Right ventricle myocardium inferior (tissue), 1 donor: Measurements from ENCODE around the gene CTDP1. TPM values are rescaled to one million over a fixed set of nuclear protein-coding genes. Genes with fewer than 3 reads are reported as not detected.
"Not testable (repeated sequence)": the region's sequence is repeated elsewhere in the genome, so short reads cannot be mapped to it uniquely, and the experiment has no call there.

Source experiments
- ATAC-seq: fragments of 200-7000 bp; cut with Tn5 transposase; one replicate; pipeline ENCODE4 v1.9.1; 2020; ENCODE audit warnings: mild to moderate bottlenecking, moderate library complexity
- DNase-seq: peaks from one replicate; pipeline ENCODE4 v3.0.0; 2021; ENCODE audit errors: missing footprints
- intact Hi-C: fragments of 100-400 bp; cut with DNase I; formaldehyde crosslinking; loops from one replicate; pipeline ENCODE4 v1.11.0; 2022
- total RNA-seq: library from RNA; stranded (reverse); fragmentation: NEBNext Ultra II Directional; extraction: Animal tissue kit (Norgen Biotek cat#: 25700); gene quantifications from one replicate; pipeline ENCODE4 v1.2.1, GENCODE V29; 2021
- donor health status: DM: no; HTN: yes; CAD: no; lungs with severe emphysema.

Gene CTDP1
- total RNA-seq, 1 donor from 2014 or later: 8.4 TPM

DNA sequence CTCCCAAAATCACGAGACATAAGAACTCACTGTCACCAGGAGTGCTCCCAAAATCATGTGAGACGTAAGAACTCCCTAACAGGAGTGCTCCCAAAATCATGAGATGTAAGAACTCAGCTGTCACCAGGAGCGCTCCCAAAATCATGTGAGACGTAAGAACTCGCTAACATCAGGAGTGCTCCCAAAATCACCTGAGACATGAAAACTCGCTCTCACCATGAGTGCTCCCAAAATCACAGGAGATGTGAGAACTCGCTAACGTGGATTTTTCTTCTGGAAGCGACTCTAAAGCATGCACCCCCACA, 53.1 kb downstream of the CTDP1 start:
- ATAC-seq (no peak), DNase-seq (no peak)
- intact Hi-C loops: no loop called here

DNA sequence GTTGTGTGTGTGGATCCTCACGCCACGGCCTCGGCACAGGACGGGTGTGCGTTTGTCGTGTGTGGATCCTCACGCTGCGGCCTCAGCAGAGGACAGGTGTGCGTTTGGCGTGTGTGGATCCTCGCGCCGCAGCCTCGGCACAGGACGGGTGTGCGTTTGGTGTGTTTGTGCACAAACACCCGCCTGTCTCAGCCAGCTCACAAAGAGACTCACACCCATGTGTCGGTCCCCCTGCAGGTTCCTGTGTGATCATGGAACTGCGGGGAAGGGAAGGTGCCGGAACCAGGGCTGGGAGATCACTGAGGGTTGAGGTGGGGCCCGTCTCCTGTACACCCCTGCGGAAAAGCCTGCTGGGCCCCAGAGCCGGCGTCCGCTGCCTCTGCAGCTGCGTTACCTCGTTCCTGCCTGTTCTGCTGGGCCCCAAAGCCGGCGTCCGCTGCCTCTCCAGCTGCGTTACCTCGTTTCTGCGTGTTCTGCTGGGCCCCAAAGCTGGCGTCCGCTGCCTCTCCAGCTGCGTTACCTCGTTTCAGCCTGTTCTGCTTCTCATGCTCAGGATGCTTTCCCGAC, 53.6 kb downstream of the CTDP1 start:
- ATAC-seq (no peak), DNase-seq (peak; percentile 53)
- intact Hi-C loops: no loop called here

DNA sequence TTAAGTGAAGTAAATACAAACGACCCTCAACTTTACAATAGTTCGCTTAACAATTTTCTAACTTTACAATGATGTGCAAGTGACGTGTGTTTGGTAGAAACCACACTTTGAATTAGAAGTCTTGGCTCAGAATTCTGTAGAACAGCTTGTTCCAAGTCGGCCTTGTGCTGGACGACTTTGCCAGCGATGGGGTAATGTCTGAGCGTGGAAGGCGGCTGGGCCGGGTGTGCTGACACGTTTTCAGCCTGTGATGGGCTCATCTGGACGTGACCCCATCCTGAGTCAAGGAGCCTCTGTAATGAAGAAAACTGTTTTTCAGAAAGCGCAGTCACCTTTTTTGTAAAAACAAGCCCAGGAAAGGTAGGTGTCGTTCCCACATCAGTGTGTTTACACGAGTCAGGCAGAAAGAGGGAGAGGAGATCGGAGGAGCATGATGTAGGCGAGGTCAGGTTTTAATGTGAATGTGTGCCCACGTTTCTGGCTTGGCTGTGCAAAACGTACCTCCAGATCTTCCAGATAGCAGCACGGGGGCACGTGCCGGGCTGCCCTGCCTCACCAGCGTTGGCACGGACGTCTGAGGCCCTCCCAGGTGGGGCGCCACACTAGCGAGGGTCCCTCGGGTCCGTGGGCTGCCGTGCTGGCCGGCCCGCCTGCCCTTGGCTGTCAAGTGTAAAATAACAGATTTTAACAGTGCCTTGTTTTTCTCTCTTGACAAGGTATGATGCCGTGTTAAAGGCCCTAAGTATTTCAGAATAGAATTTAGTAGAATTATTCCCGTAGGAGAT, 54.6 kb downstream of the CTDP1 start:
- DNase-seq (peak; percentile 67), ATAC-seq (peak; percentile 65)
- intact Hi-C loops: no loop called here

DNA sequence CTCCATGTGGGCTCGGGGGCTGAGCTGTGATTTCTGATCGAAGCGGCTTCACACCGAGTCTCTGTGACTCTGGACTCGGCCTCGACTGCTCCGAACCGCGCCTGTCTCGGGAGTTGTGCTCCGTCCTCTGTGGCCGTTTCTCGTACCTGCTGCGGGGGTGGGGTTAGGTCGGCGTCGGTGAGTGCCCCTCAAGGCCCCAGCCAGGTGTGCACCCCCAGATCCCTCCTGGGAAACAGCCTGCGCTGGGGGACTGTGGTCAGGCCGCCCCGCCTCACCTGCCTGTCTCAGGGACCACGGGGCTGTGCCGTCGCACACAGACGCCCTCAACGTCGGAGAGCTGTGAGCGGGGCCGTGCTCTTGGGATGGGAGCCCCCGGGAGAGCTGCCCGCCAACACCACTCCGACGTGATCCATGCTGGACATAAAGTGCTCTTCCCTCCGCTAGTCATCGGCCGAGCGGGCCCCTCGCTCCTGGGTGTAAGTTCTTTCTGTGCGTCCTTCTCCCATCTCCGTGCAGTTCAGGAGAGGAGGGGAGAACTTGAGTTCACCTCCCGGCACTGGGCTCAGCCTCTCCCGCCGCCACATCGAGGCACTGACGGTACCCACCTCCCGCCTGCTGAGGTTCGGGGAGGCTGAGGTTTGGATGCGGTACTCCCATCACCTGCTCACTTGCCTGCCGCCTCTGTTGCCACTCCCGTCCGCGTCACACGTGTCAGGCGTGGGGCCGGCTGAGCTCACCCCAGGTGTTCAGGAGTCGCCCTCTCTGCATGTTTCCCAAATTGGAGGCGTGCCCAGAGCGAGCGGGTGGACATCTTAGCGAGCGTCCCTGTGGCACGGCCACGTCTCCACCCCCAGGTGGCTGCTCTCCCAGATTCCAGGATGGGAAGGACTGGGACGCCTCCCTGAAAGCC, 55.7 kb downstream of the CTDP1 start:
- no peak for ATAC-seq
- peak; percentile 63 for DNase-seq
- intact Hi-C loops: no loop called here

DNA sequence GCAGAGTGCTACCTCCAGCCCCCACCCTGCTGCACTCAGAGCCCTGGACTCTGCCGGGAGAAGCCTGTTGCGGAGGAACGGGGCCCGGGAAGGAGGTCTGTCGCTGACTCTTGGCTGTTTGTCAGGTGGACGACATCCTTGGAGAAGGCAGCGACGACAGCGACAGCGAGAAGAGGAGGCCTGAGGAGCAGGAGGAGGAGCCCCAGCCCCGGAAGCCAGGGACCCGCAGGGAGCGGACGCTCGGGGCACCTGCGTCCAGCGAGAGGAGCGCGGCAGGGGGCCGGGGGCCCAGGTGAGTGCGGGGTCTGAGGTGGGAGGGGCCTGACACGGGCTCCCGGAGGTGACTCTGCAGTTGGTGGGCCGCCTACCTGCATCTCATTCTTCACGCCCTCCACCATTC, 56.6 kb downstream of the CTDP1 start:
- DNase-seq: no peak
- intact Hi-C loops: no loop called here
- ATAC-seq: no peak

DNA sequence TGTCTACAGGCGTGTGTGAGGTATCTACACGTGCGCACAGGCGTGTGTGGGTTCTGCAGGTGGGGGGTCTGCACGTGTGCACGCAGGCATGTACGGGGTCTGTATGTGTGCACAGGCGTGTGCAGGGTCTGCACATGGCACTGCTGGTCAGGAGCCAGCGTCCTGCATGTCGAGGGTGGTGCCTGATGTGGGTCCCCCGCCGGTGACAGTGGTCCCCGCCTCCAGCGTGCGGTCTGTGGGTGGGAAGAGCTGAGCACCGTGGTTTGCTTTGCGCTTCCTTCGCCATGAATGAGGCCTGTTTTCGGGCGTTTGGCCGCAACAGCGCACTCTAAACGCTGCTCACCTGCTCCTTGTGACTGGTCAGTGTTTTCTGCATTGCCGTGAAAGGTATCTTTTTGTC, 57.2 kb downstream of the CTDP1 start:
- ATAC-seq (no peak), DNase-seq (no peak)
- intact Hi-C loops: no loop called here

DNA sequence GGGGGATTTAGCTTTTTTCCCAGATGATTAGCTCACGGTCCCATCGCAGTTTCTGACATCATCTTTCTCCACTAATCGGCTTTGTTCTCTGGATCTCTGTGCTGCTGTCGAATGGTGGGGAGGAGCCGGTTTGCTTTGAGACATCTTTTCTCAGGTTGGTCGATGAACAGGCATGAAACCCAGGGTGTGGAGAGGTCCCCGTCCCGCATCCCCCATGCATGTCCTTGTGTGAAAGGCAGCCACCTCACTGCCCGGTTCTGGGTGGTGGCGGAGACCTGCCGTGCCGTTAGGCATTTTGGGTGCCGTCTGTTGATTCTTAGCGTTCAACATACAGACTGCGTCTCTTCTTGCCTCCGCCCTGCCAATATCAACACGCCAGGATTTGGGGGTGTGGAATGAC, 57.8 kb downstream of the CTDP1 start:
- no peak for ATAC-seq
- intact Hi-C loops: no loop called here
- DNase-seq: no peak

DNA sequence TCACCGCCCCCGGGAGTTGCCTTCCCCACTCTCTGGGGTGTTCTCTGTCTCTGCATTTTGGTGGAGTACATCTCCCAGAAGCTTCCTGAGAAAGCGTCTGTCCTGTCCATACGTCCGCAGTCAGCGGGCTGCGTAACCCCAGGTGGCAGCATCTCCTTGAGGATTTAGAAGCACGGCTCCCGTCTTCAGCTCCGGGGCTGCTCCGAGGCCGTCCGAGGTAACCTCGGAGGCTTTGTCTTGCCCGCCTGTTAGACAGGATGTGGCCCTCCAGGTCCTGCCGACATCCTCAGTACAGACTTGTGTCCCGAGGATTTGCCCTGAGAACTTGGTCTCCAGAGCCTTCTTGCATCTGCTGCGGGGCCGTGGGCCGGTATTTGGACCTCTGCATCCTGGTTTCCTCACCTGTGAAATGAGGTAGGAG, 58.4 kb downstream of the CTDP1 start:
- DNase-seq (peak; percentile 62), ATAC-seq (no peak)
- intact Hi-C loops: no loop called here

DNA sequence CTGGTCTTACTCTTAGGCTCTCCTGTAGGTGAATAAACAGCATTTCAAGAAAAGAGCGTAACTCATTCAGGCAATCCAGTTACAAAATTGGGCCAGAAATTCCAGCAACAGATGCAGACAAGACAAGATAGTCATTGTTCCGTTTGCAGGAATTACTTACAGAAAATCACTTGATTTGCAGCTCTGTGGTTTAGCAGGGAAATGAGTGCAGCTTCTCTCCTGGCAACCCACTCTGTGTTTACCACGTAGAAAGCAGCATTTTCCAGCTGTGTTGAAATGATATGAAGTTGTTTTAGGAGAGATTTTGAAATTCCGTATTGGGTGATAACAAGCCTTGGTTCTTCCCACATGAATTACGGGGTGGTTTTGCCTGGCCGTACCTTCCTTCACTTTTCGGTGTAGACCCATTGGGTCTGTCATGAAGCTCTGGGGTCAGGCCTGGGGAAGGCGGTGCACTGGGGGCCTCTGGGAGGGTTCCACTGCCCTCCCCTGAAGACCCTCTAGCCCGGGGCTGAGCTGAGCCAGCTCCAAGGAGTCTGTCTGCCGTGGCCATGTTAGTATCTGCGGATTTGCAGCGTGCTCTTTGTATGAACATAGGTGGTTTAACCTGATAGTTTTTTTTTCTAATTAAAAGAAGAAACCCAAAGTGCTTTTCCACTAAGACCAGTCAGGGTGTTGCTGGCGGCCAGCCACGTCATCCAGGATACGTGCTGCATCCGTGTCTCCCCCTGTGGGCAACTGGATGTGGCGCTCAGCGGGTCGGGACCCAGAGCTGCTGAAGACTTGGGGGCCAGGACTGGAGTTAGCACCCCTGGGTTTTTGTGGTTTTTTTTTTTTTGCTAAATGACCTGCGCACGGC, 59.2 kb downstream of the CTDP1 start:
- DNase-seq: peak; percentile 20
- no peak for ATAC-seq
- intact Hi-C loops: no loop called here

DNA sequence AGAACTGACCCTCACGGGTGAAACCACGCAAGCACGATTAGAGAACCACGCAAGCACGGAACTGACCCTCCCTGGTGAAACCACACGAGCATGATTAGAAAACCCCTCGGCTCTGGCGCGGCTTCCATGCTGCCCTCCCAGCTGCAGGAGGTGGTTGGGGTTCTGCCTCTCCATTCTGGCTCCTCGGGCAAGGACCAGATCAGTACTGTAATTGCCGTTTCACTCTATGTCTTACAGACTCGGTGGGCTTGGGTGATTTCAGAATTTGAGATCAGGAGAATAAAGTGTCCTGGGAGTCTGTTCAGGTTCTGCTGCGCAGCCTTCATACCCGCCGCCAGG, 59.8 kb downstream of the CTDP1 start:
- DNase-seq (no peak), ATAC-seq (no peak)
- intact Hi-C loops: no loop called here

DNA sequence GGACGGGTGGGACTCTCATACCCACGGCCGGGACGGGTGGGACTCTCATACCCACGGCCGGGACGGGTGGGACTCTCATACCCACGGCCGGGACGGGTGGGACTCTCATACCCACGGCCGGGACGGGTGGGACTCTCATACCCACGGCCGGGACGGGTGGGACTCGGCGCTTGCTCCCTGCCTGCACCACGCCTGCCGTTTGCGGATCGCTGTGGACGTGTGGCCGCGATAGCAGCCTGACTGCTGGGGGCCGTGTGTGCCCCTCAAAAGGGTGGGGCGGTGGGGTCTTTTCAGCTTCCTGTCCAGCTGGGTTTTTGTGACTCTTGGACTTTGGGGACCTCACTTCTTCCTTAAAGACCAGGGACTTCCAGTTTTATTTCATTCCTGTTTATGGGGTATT, 60.4 kb downstream of the CTDP1 start:
- DNase-seq, intact Hi-C loops, ATAC-seq: not testable (repeated sequence)

DNA sequence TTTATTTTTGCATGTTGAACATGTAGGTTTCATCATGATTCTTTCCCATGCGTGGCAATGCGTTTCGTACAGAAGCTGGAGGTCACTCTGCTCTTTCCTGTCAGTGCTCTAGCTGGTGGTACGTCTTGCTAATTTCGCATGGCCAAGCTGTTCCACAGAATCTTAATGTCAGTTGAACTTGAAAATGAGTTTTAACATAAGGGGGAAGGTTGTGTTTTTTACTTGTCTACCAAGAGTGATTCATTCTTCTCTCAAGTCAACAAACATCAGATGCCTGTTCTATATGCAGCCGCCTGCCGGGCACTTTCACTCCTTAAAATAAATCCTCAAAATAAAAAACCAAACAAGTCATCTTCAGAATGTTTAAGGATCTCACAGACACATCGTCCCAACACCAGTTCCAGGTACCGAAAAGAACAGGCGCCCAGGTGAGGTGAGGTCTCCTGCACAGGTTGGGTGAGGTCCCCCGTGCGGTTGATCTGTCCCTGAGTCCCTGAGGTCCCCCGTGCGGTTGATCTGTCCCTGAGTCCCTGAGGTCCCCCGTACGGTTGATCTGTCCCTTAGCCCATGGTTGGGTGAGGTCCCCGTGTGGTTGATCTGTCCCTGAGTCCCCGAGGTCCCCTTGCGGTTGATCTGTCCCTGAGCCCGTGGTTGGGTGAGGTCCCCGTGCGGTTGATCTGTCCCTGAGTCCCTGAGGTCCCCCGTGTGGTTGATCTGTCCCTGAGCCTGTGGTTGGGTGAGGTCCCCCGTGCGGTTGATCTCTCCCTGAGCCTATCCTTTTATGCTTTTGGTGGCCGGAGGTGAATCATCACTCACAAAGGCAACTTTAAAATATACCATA, 61.1 kb downstream of the CTDP1 start:
- intact Hi-C loops: no loop called here
- ATAC-seq (no peak), DNase-seq (peak; percentile 41)

DNA sequence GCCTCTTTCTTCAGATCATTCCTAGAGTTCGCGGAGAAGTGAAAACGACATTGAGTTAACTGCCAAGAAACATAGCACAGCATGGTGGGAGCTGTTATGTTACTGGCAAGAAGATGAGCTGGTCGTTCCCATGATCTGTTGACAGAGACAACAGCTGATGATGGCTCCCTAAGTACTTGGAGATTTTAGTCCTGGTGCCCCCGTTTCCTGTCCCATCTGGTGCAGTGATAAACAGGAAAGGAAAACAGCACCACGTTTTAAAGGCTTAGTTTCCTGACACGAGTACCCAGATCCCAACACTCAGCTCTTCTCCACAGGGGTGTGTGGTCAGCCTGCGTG, 61.7 kb downstream of the CTDP1 start:
- ATAC-seq: no peak

DNA sequence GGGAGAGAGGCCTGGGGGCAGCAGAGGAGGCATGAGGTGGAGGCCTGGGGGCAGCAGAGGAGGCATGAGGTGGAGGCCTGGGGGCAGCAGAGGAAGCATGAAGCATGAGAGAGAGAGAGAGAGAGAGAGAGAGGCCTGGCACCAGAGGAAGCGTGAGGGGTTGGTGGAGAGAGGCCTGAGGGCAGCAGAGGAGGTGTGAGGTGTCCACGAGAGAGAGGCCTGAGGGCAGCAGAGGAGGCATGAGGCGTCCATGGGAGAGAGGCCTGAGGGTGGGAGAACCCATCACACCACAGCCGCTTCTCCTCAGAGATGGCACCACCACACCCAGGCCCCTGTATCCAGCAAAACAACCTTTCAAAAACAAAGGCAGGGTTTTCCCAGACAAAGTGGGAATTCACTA, 62.5 kb downstream of the CTDP1 start:
- DNase-seq (no peak), ATAC-seq (no peak)
- intact Hi-C loops: no loop called here

More for the DNA sequence above, 61.7 kb downstream of the CTDP1 start:
- no peak for DNase-seq
- intact Hi-C loops: no loop called here

DNA sequence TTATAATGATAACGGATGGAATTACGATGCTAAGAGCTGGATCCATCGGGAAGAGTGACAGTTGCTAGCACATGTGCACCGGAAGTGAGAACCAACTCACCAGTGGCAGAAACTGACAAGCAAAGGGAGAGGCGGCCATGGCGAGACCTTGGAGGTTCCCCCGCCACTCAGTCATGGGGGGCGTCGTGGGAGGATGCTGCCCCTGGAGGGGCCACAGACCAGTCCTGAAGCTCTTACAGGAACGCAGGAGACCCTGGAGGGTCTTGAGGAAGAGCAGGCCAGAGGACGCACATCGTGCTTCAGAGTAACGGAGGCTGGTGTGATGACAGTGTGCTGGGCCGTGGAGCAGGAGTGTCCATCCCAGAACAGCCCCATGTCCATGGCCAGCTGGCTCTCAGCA, 65.0 kb downstream of the CTDP1 start:
- no peak for DNase-seq
- intact Hi-C loops: no loop called here

DNA sequence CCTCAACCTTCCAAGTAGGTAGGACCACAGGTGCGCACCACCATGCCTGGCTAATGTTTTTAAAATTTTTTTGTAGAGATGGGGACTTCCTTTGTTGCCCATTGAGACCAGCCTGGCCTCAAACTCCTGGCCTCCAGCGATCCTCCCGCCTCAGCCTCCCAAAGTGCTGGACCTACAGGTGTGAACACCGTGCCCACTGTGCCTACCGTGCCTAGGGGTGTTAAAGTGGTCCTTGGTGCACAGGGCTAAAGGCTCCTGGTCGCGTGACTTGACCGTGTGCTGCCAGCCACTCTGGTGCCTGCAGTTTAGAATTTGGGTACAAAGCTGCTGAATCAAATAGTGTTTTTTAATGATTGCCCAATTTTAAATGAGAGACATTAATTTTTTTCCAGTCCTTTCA, 67.1 kb downstream of the CTDP1 start:
- no peak for ATAC-seq
- DNase-seq: no peak
- intact Hi-C loops: no loop called here

More for the DNA sequence above, 65.0 kb downstream of the CTDP1 start:
- ATAC-seq: no peak

DNA sequence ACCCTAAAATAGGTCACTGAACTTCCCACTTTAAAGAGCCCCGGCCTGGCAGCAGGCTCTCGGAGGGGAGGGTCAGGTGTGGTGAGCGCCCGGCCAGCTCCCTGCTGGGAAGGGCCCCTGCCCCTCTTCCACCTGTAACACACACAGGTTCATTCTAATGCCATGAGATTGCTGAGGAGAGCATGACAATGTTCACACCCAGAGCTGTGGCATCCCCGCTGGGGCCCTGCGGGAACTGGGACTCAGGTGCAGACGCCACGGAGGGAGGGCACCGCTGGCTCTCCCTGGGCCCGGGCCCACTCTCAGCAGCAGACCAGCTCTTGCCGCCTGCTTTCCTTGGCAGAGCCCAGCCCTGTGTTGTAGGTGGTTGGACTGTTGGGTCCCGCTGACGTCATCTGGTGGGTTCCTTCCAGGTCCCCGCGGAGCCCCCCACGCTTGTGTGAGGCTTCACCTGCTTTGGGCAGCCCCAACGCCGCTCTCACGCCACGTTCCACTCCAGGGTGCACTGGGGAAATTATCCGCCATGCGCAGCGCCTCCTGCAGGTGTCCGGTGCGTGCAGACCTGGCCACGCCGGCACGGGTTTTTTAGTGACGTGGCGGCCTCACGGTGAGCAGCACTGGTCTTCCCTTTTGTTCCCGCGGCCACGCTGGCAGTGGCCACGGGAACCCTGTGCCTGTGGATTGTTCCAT, 67.7 kb downstream of the CTDP1 start:
- ATAC-seq: no peak
- DNase-seq: no peak
- intact Hi-C loops: no loop called here
